Activated naive CD8-positive, alpha-beta T cell treated with anti-CD3 and anti-CD28 coated beads, Interleukin-2, amount 50 U/mL, for 24 hours (primary cell): ENCODE measurements around the gene ZNF365.
A peak's percentile ranks its signal among the peaks of the same experiment; 100 is the strongest.

ENCODE experiments used
- ATAC-seq: fragments of 150-1000 bp; cut with Tn5 transposase; one replicate; pipeline ENCODE4 v1.10.0; 2021
- DNase-seq: peaks from one replicate; pipeline ENCODE4 v3.0.0; 2021
- H3K27ac Mint-ChIP-seq: one replicate; pipeline ENCODE4 v1.8.0; 2021; ENCODE audit warnings: mild to moderate bottlenecking, mixed read lengths
- H3K27me3 Mint-ChIP-seq: one replicate; pipeline ENCODE4 v1.8.0; 2021; ENCODE audit warnings: mixed read lengths
- H3K36me3 Mint-ChIP-seq: one replicate; pipeline ENCODE4 v1.8.0; 2021; ENCODE audit warnings: low read depth, mixed read lengths
- H3K4me1 Mint-ChIP-seq: one replicate; pipeline ENCODE4 v1.8.0; 2021; ENCODE audit warnings: mixed read lengths
- H3K4me3 Mint-ChIP-seq: one replicate; pipeline ENCODE4 v1.8.0; 2021; ENCODE audit warnings: mild to moderate bottlenecking, moderate library complexity, mixed read lengths
- H3K9me3 Mint-ChIP-seq: one replicate; pipeline ENCODE4 v1.8.0; 2021; ENCODE audit warnings: mixed read lengths

ZNF365 gene, protein sequence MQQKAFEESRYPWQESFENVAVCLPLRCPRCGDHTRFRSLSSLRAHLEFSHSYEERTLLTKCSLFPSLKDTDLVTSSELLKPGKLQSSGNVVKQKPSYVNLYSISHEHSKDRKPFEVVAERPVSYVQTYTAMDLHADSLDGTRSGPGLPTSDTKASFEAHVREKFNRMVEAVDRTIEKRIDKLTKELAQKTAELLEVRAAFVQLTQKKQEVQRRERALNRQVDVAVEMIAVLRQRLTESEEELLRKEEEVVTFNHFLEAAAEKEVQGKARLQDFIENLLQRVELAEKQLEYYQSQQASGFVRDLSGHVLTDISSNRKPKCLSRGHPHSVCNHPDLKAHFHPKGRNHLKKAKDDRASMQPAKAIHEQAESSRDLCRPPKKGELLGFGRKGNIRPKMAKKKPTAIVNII

DNA sequence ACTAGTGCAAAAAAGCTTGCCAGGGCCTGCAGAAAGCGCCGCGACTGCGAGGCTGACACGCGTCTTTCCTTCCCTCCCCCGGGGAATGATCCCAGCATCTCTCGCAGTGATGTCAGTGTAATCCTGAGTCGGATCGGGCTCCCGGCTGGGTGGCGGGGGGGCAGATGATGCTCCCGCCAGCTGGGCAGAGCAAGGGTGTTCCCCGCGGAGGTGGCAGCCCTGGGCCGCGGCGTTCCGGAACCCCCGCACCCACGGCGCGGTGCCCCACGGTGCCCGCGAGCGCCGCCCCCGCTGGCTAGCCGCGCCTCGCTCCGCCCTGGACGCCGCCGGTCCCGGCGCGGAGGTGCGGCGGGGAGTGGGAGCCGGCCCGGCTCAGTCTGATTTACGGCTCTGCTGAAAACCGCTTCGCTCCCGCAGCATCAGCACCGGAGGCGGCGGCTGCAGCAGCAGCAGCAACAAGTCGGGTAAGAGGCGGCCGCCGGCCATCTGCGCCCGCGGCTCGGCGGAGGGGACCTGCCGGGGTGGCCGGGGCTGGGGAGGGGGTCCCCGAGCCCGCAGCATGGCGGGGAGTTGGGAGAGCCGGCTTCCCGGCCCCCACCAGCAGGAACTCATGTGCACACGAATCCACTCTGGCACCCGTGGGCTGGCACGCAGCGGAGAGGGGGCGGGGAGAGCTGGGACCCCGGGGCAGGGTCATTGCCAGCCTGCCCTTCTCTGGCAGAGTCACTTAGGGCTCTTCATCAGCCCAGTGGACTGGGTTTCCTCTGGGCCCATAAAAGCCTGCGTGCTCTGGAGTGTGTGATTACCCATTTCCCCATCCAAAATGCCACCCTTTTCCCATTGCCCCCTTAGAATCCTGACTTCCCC lies at the start of gene ZNF365:
Gene ZNF365, plus strand, starts transcription at position 375 of the 867 bp plus-strand sequence. CDS start 1,825 bp downstream, outside the sequence.
- ATAC-seq (peak; percentile 80), DNase-seq (peak; percentile 42)
- Mint-ChIP-seq H3K4me3 (peak within 1 kb of the TSS; percentile 76), H3K36me3 (no peaks in the 10 kb centered on the region), H3K27ac (peak within 1 kb of the TSS; percentile 49), H3K27me3 (peaks cover 39% of the 10 kb centered on the region), H3K9me3 (no peaks in the 10 kb centered on the region), H3K4me1 (peaks cover 9% of the 10 kb centered on the region)

DNA sequence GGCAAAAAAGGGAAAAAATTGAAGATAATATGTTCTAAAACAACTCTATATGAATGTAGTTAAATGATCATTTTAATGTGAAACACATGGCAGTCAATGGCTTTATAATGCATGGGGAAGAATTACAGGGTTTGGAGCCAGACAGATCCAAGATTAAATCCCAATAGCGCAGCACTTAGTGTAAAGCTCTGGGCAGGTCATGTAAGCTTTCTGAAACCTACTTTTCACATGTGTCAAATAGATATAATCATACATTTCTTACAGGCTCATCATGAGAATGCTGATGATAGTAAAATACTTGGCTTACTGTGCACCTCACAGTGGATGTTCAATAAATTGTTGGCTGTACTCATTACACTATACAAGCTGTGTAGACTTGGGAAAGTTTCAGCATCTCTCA lies 48.0 kb upstream of the ZNF365 start:
- Mint-ChIP-seq H3K9me3 (no peaks in the 10 kb centered on the region), H3K4me1 (no peaks in the 10 kb centered on the region), H3K27me3 (peaks cover 20% of the 10 kb centered on the region), H3K36me3 (no peaks in the 10 kb centered on the region), H3K27ac (no peak overlapping the region), H3K4me3 (no peak overlapping the region)
- ATAC-seq (no peak), DNase-seq (no peak)

DNA sequence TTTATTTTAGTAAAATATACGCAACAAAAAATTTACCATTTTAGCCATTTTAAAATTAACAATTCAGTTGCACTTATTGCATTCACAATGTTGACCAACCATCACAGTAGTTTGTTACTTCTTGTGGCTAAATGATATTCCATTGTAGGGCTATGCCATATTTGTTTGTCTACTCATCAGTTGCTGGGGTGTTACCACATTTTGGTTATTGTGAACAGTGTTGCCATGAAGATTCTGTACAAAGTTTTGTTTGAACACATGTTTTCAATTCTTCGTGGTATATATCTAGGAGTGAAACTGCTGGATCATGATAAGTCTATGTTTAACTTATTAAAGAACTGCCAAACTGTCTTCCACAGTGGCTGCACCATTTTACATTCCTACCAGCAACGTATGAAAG lies 46.3 kb upstream of the ZNF365 start:
- peaks cover 4% of the 10 kb centered on the region for H3K36me3 Mint-ChIP-seq
- H3K4me1 Mint-ChIP-seq = no peaks in the 10 kb centered on the region
- ATAC-seq = no peak
- peaks cover 14% of the 10 kb centered on the region for H3K27me3 Mint-ChIP-seq
- no peak overlapping the region for H3K27ac Mint-ChIP-seq
- peaks cover 7% of the 10 kb centered on the region for H3K9me3 Mint-ChIP-seq
- no peak overlapping the region for H3K4me3 Mint-ChIP-seq
- no peak for DNase-seq

DNA sequence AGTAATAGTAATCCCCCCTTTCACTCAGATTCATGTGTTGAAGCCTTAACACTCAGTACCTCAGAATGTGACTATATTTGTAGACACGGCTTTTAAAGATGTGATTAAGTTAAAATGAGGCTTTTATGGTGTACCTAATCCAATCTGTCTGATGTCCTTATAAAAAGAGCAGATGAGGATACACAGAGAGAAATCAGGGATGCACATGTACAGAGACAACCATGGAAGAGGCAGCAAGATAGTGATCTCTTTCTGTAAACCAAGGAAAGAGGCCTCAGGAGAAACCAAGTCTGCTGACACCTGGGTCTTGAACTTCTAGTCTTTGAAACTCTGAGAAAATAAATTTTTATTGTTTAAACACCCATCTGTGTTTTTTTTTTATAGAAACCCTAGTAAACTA lies 44.0 kb upstream of the ZNF365 start:
- Mint-ChIP-seq H3K4me1 (peaks cover 4% of the 10 kb centered on the region), H3K9me3 (peaks cover 17% of the 10 kb centered on the region), H3K27me3 (peaks cover 11% of the 10 kb centered on the region), H3K36me3 (peaks cover 5% of the 10 kb centered on the region), H3K27ac (no peak overlapping the region), H3K4me3 (no peak overlapping the region)
- no peak for DNase-seq
- no peak for ATAC-seq

DNA sequence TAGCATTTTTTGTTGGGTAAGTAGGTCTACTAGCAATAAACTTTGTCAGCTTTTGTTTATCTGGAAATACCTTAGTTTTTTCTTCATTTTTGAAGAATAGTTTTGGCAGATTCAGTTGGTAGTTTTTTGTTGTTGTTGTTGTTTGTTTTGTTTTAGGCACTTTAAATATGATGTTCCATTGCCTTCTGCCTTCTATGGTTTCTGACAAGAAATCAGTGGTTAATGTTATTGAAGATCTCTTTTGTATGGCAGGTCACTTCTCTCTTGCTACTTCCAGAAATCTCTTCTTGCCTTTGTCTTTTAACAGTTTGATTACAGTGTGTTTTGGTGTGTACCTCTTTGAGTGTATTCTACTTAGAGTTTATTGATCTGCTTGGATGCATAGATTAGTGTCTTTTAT lies 41.8 kb upstream of the ZNF365 start:
- Mint-ChIP-seq H3K27ac (no peak overlapping the region), H3K27me3 (peaks cover 9% of the 10 kb centered on the region), H3K4me3 (no peak overlapping the region), H3K4me1 (peaks cover 6% of the 10 kb centered on the region), H3K9me3 (peaks cover 17% of the 10 kb centered on the region), H3K36me3 (peaks cover 5% of the 10 kb centered on the region)
- no peak for DNase-seq
- no peak for ATAC-seq

DNA sequence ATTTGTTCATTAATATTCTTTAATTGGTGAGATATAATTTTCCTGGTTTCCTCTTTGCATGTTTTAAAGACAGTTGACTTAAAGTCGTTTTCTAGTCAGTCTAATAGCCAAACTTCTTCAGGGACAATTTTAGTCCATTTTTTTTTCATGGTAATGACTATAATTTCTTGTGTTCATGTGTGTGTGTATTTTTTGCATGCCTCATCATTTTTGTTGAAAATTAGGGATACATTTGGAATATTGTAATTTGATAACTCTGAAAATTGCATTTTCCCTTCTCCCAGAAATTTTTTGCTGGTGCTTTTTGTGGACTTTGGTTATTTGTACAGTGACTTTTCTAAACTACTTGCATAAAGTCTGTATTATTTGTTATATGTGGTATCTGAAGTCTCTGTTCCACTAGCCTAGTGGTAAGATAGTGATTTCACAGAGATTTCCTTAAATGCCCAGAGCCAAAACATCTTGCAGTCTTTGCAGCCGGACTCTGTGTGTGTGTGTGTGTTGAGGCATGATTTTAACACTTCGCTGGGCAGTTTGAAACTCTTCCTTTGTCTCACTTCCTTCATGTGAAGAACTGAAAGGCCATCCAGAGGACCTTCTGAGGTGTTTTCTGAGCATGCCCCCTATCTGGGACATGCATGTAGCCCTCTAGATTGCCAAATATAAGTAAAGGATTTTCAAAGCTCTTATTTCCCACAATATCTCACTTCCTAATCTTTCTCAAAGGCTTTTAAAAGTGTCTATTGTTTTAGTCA lies 40.9 kb upstream of the ZNF365 start:
- peaks cover 9% of the 10 kb centered on the region for H3K27me3 Mint-ChIP-seq
- DNase-seq (no peak), ATAC-seq (no peak)
- peaks cover 6% of the 10 kb centered on the region for H3K4me1 Mint-ChIP-seq
- no peak overlapping the region for H3K27ac Mint-ChIP-seq
- H3K9me3 Mint-ChIP-seq = peaks cover 17% of the 10 kb centered on the region
- peaks cover 5% of the 10 kb centered on the region for H3K36me3 Mint-ChIP-seq
- no peak overlapping the region for H3K4me3 Mint-ChIP-seq

DNA sequence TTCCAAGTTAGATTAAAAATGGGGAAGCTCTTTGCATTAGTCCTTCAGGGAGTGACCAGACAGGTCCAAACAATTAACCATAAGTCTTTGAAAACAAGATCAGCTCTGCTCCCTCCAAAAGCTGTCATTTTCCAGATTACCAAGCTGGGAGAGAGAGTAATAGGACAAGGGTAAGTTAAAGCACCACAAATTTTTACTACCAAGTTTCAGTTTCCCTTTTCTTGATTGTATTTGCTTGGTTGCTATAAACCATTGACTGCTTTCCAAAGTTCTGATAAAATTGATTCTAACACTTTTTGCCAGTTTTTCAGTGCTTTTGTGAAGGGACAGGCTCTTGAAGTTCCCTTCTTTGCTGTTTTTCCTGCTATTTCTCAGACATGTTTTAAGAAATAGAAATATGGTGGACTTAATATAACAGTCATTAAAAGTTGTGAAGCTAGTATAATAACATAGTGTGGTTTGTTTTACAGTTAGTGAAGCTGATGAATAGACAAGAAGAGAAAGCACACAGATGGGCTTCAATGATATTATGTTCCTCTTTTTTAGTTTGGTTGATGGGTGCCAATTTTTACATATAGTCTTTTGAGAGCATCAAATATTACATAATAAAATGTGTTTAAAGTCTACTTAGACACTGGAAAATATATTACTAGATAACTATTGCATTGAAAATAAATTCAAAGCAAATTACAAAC lies 40.0 kb upstream of the ZNF365 start:
- Mint-ChIP-seq H3K9me3 (peaks cover 17% of the 10 kb centered on the region), H3K27ac (no peak overlapping the region), H3K36me3 (peaks cover 5% of the 10 kb centered on the region), H3K27me3 (peaks cover 9% of the 10 kb centered on the region), H3K4me1 (peaks cover 6% of the 10 kb centered on the region), H3K4me3 (no peak overlapping the region)
- no peak for DNase-seq
- ATAC-seq = no peak

DNA sequence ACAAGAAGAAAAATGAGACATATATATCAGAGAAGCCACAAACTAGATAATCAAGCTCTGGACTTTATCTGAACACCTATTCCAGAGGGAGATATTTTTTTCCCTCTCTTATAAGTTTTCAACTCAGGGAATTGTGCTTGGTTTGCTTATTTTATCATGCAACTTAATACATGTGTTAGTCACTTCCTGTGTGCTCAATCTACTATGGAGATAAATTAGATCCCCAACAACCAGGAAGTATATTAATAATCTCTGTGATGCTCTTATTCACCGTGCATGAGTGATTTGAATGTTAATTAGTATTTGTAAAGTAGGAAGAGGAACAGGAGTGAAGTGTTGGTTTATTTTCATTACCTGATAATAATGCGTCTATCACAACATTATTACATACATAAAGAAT lies 38.8 kb upstream of the ZNF365 start:
- Mint-ChIP-seq H3K9me3 (peaks cover 24% of the 10 kb centered on the region), H3K4me1 (peaks cover 6% of the 10 kb centered on the region), H3K27me3 (peaks cover 9% of the 10 kb centered on the region), H3K36me3 (peaks cover 5% of the 10 kb centered on the region), H3K27ac (no peak overlapping the region), H3K4me3 (no peak overlapping the region)
- ATAC-seq (no peak), DNase-seq (no peak)

DNA sequence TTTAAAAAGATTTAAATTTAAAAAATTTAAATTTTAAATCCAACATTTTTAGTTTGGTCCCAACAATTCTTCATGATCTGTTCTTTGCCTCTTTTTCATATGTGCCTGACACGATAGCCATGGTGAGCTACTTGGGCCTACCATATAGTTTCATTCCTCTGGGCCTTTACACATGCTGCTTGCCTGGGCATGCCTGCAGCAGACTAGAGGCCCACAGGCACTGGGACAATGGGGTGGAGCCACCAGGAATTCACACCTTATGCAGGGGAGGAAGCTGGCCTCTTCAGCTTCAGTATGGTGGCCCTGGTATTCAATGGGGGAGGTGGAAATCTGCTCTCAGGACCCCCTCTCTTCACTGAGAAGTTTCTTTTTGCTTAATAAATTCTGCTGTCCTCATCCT lies 37.8 kb upstream of the ZNF365 start:
- H3K4me3 Mint-ChIP-seq = no peak overlapping the region
- H3K27ac Mint-ChIP-seq = no peak overlapping the region
- peaks cover 5% of the 10 kb centered on the region for H3K36me3 Mint-ChIP-seq
- no peak for ATAC-seq
- peaks cover 9% of the 10 kb centered on the region for H3K27me3 Mint-ChIP-seq
- no peak for DNase-seq
- H3K9me3 Mint-ChIP-seq = peaks cover 31% of the 10 kb centered on the region
- H3K4me1 Mint-ChIP-seq = peaks cover 6% of the 10 kb centered on the region

DNA sequence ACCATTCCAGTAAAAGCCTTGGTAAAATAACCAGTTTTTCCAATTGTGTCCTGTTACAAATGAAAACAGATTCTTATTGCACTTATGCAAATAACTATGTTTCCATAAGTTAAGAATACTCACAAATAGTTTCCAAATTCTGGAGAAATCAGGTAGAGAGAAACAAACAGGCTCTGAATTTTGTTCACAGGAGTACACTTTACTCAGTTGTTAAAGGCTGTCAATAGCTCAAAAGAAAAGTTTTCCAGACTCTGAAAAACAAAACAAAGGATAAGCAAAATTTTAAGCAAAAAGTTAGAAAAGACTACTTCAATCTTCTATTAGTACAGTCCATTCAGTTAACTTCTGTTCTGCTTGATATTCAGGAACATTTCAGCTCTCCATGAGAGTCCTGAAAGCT lies 32.8 kb upstream of the ZNF365 start:
- peaks cover 33% of the 10 kb centered on the region for H3K9me3 Mint-ChIP-seq
- no peak for ATAC-seq
- no peak for DNase-seq

DNA sequence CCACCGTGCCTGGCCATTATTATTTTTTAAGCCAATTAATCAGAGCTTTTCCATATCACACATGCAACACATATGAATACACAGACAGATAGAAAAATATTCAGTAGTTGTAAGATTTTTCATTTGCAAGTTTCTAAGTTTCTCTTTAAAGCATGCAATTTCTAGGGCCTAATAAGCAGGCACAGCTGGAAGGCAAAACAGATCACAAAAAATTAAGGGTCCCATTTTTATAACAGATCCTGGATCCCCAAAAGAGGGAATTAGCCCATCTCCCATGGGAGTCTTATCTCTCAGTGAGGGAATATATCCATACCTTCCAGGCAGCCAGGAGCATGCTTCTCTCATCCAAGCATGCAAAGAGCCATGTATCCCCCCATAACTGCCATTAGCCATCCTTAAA lies 31.2 kb upstream of the ZNF365 start:
- DNase-seq = no peak
- no peak overlapping the region for H3K27ac Mint-ChIP-seq
- H3K4me3 Mint-ChIP-seq = no peak overlapping the region
- peaks cover 6% of the 10 kb centered on the region for H3K27me3 Mint-ChIP-seq
- peaks cover 8% of the 10 kb centered on the region for H3K36me3 Mint-ChIP-seq
- ATAC-seq = no peak
- H3K9me3 Mint-ChIP-seq = peaks cover 46% of the 10 kb centered on the region
- no peaks in the 10 kb centered on the region for H3K4me1 Mint-ChIP-seq

More for the DNA sequence above, 32.8 kb upstream of the ZNF365 start:
- H3K4me3 Mint-ChIP-seq = no peak overlapping the region
- peaks cover 8% of the 10 kb centered on the region for H3K36me3 Mint-ChIP-seq
- no peaks in the 10 kb centered on the region for H3K4me1 Mint-ChIP-seq
- H3K27me3 Mint-ChIP-seq = peaks cover 6% of the 10 kb centered on the region
- H3K27ac Mint-ChIP-seq = no peak overlapping the region

DNA sequence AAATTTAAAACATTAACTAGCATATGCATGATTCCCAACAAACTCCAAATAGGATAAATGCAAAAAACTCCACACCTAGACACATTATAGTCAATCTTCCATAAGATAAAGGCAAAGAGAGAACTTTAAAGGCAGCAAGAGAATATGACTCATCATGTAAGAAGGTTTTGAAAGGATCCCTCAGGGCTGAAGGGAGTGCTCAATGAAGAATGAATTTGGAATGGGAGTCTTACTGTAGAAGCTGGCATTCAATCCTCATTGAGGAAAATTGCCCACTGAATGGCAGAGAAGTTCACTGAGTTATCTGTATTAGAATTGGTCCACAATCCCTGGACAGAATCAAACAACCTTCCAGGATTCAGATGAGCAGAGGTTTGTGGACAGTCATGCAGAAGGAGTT lies 26.1 kb upstream of the ZNF365 start:
- DNase-seq = no peak
- Mint-ChIP-seq H3K27ac (no peak overlapping the region), H3K9me3 (peaks cover 66% of the 10 kb centered on the region), H3K36me3 (peaks cover 20% of the 10 kb centered on the region), H3K4me1 (peaks cover 14% of the 10 kb centered on the region), H3K4me3 (no peak overlapping the region), H3K27me3 (peaks cover 24% of the 10 kb centered on the region)
- no peak for ATAC-seq

DNA sequence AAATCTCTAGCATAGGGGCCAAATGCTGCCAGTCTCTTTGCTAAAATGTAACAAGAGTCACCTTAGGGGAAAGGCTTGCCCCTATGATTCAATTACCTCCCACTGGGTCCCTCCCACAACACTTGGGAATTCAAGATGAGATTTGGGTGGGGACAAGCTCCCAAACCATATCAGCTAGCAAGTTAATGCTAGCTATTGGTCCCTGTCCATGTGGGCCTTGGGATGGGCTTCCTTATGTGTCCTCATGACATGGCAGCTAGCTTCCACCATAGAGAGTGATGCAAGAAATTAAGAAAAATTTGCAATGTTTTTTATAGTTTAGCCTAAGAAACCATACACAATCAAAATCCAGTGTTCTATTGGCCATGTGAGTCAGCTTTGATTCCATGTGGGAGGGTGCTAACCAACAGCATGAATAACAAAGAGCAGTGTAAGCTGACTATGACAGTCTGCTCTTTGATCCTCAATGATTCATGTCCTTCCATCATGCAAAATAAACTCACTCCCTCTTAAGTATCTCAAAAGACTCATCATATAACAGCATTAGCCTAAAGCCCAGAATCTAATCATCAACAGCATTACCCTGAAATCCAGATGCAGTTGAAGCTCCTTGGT lies 21.7 kb upstream of the ZNF365 start:
- Mint-ChIP-seq H3K9me3 (peaks cover 51% of the 10 kb centered on the region), H3K4me3 (no peak overlapping the region), H3K27me3 (peaks cover 19% of the 10 kb centered on the region), H3K27ac (peak overlapping the region; percentile 53), H3K36me3 (peaks cover 15% of the 10 kb centered on the region), H3K4me1 (peaks cover 19% of the 10 kb centered on the region)
- DNase-seq (no peak), ATAC-seq (peak; percentile 98)
